ENCODE results near the gene HOMER2. TPM values are rescaled to one million over a fixed set of nuclear protein-coding genes. Genes with fewer than 3 reads are reported as not detected.

HOMER2 gene
- total RNA-seq (2022; extraction: Qiagen RNA extraction) = 16.7 to 22.5 TPM (median 17.8 TPM) in 5 replicates

GRCh38 chr15:82952158-82953081 is at the start of gene HOMER2:
Gene HOMER2, minus strand, starts transcription at chr15:82952720. Its CDS starts 185 bp downstream, at chr15:82952535.

GRCh38 chr15:82985688-82986441 is 33.3 kb upstream of the HOMER2 start, which contains the start of gene RAMAC:
Gene RAMAC, plus strand, starts transcription at chr15:82986210. Its CDS starts 2,809 bp downstream, at chr15:82989019.

GRCh38 chr15:82809308-82810060 is 143.0 kb downstream of the HOMER2 start, which contains the start of gene WHAMM:
Gene WHAMM, plus strand, starts transcription at chr15:82809628. Its CDS starts 99 bp downstream, at chr15:82809727.

GRCh38 chr15:82805994-82806406 is 146.5 kb downstream of the HOMER2 start, which contains the start of gene FSD2:
Gene FSD2, minus strand, starts transcription at chr15:82806069. Its CDS starts 18,679 bp downstream, at chr15:82787390.

Other genes starting within 250 kb of the HOMER2 start
- 0.61 to 1.0 TPM (median 0.82 TPM) in 5 replicates for gene AP3B2, start 242.8 kb downstream of the HOMER2 start, total RNA-seq (2022; extraction: Qiagen RNA extraction)
- gene FSD2, start 146.7 kb downstream of the HOMER2 start, total RNA-seq (2022; extraction: Qiagen RNA extraction) = not detected in 5 replicates
- 6.4 to 7.6 TPM (median 7.1 TPM) in 5 replicates for gene WHAMM, start 143.1 kb downstream of the HOMER2 start, total RNA-seq (2022; extraction: Qiagen RNA extraction)
- gene RAMAC, start 33.5 kb upstream of the HOMER2 start, total RNA-seq (2022; extraction: Qiagen RNA extraction) = 41.9 to 60.3 TPM (median 45.9 TPM) in 5 replicates
- gene C15orf40, start 58.9 kb upstream of the HOMER2 start, total RNA-seq (2022; extraction: Qiagen RNA extraction) = 43.7 to 49.0 TPM (median 47.5 TPM) in 5 replicates
- 48.0 to 62.4 TPM (median 55.8 TPM) in 5 replicates for gene BTBD1, start 114.5 kb upstream of the HOMER2 start, total RNA-seq (2022; extraction: Qiagen RNA extraction)
- 0.07 to 0.15 TPM (median 0.07 TPM) in 4 of 5 replicates, not detected in the other for gene TM6SF1, start 154.9 kb upstream of the HOMER2 start, total RNA-seq (2022; extraction: Qiagen RNA extraction)

Data from A549 treated with Hydrocortisone at 1 μM for 4 hours (cell line).